HCT116 (cell line): Measurements from ENCODE around the gene COPG2. TPM values are rescaled to one million over a fixed set of nuclear protein-coding genes. Genes with fewer than 3 reads are reported as not detected.

Experiments used
- ATAC-seq: fragments of 200-7000 bp; cut with Tn5 transposase; 2 replicates; pipeline ENCODE4 v1.9.1; 2020; ENCODE audit warnings: mild to moderate bottlenecking, moderate library complexity
- BruUV-seq: library from RNA; stranded (reverse); fragments of 400-500 nt; replicated peaks from 2 replicates; lab custom pipeline; 2021; lab: Mats Ljungman, UMichigan
- CTCF ChIA-PET: fragments of 300-600 bp; sonication (Branson Sonifier 250); formaldehyde crosslinking; loops from one replicate; lab custom pipeline; 2021; ENCODE audit warnings: antibody characterized with exemption; lab: Charles Lee
- POLR2A ChIA-PET: fragments of 300-600, 350-600 bp; sonication (Branson Sonifier 250); formaldehyde crosslinking; loops from one replicate; lab custom pipeline; 2021; ENCODE audit warnings: antibody characterized with exemption; lab: Charles Lee
- RAD21 ChIA-PET, 2 experiments: fragments of 300-600 bp; sonication (Branson Sonifier 250); formaldehyde crosslinking; loops; one replicate each; lab custom pipeline; 2023; ENCODE audit warnings: low total read pairs in 2 of 2; ENCODE audit not compliant: uncharacterized antibody in 2 of 2, unreplicated experiment in 2 of 2, low non-redundant PET in 1 of 2; lab: Charles Lee
- DNase-seq: peaks from one replicate; pipeline ENCODE4 v3.0.0-alpha.2; 2010; ENCODE audit warnings: low read depth, low spot score
- H2AFZ ChIP-seq: fragments of 200-600 bp; shearing (Covaris generic), sonication (generic); 2 replicates; pipeline ENCODE4 v1.6.1; 2017; ENCODE audit warnings: low read depth, mixed run types, mixed read lengths, antibody characterized with exemption, low read length; ENCODE audit not compliant: poor library complexity, severe bottlenecking
- H3K27ac ChIP-seq: 2 replicates; pipeline ENCODE4 v1.5.1; 2012; ENCODE audit warnings: low read depth, low read length
- H3K27me3 ChIP-seq: fragments of 200-600 bp; sonication (generic); 2 replicates; pipeline ENCODE4 v1.6.1; 2016; ENCODE audit warnings: mixed run types, low read length, mixed read lengths; ENCODE audit not compliant: insufficient read depth
- H3K36me3 ChIP-seq, 2 experiments: fragments of 200-500 bp in 1 of 2; fragments of 200-600 bp in 1 of 2; sonication (Bioruptor generic) in 1 of 2; sonication (generic) in 1 of 2; 2 replicates each; pipeline versions ENCODE4 v1.5.1 to v1.6.1; 2014 to 2016; ENCODE audit warnings: low read length in 2 of 2, inconsistent platforms in 1 of 2, mixed read lengths in 1 of 2, mixed run types in 1 of 2; ENCODE audit not compliant: insufficient read depth in 2 of 2, control insufficient read depth in 1 of 2
- H3K4me1 ChIP-seq, 2 experiments: fragments of 200-600 bp in 1 of 2; sonication (generic) in 1 of 2; 2 replicates each; pipeline versions ENCODE4 v1.5.1 to v1.6.1; 2012 to 2017; ENCODE audit warnings: low read length in 2 of 2, inconsistent platforms in 1 of 2, mild to moderate bottlenecking in 1 of 2, mixed read lengths in 1 of 2, mixed run types in 1 of 2, moderate library complexity in 1 of 2; ENCODE audit not compliant: insufficient read depth in 2 of 2, control insufficient read depth in 1 of 2
- H3K4me2 ChIP-seq: fragments of 200-600 bp; sonication (generic); 2 replicates; pipeline ENCODE4 v1.6.1; 2017; ENCODE audit warnings: mixed run types, low read length, mixed read lengths
- H3K4me3 ChIP-seq, 2 experiments: fragments of 200-600 bp in 1 of 2; sonication (generic) in 1 of 2; replicated peaks in 1 of 2; 2 replicates each; pipeline ENCODE4 v1.5.1; 2011 to 2016; ENCODE audit warnings: low read length in 2 of 2, control low read depth in 1 of 2, low read depth in 1 of 2, mild to moderate bottlenecking in 1 of 2, mixed read lengths in 1 of 2, mixed run types in 1 of 2
- H3K79me2 ChIP-seq: fragments of 200-600 bp; sonication (generic); 2 replicates; pipeline ENCODE4 v1.6.1; 2017; ENCODE audit warnings: mild to moderate bottlenecking, mixed run types, low read length, moderate library complexity, mixed read lengths; ENCODE audit not compliant: insufficient read depth
- H3K9ac ChIP-seq: fragments of 200-600 bp; sonication (generic); 2 replicates; pipeline ENCODE4 v1.6.1; 2016; ENCODE audit warnings: low read length, mixed read lengths
- H3K9me2 ChIP-seq: fragments of 200-600 bp; sonication (generic), shearing (Covaris generic); 2 replicates; pipeline ENCODE4 v1.6.1; 2017; ENCODE audit warnings: mixed run types, mild to moderate bottlenecking, moderate library complexity; ENCODE audit not compliant: insufficient read depth
- H3K9me3 ChIP-seq, 2 experiments: fragments of 200-500 bp in 1 of 2; fragments of 200-600 bp in 1 of 2; sonication (Bioruptor generic) in 1 of 2; sonication (generic) in 1 of 2; 2 replicates each; pipeline ENCODE4 v1.6.1; 2014 to 2017; ENCODE audit warnings: low read length in 2 of 2, mixed read lengths in 2 of 2, inconsistent platforms in 1 of 2, low read depth in 1 of 2, mild to moderate bottlenecking in 1 of 2, mixed run types in 1 of 2, moderate library complexity in 1 of 2; ENCODE audit not compliant: control insufficient read depth in 1 of 2, insufficient read depth in 1 of 2
- H4K20me1 ChIP-seq: fragments of 200-600 bp; sonication (generic), shearing (Covaris generic); 2 replicates; pipeline ENCODE4 v1.6.1; 2017; ENCODE audit warnings: mixed run types, mild to moderate bottlenecking, moderate library complexity; ENCODE audit not compliant: insufficient read depth
- CBX3 ChIP-seq: IDR thresholded peaks from 2 replicates; pipeline ENCODE4 v1.6.1; 2012; ENCODE audit warnings: low read depth
- EGR1 ChIP-seq: IDR thresholded peaks from 2 replicates; pipeline ENCODE4 v1.6.1; 2012; ENCODE audit warnings: low read depth
- EZH2 ChIP-seq: fragments of 200-600 bp; sonication (generic); IDR thresholded peaks from 2 replicates; pipeline ENCODE4 v1.6.1; 2017; ENCODE audit warnings: antibody characterized with exemption, mixed run types
- EZH2phosphoT487 ChIP-seq: fragments of 200-600 bp; IDR thresholded peaks from 2 replicates; pipeline ENCODE4 v1.6.1; 2018; ENCODE audit warnings: antibody characterized with exemption, borderline replicate concordance
- FOSL1 ChIP-seq: IDR thresholded peaks from 2 replicates; pipeline ENCODE4 v1.6.1; 2012; ENCODE audit warnings: low read depth
- JUND ChIP-seq: IDR thresholded peaks from 2 replicates; pipeline ENCODE4 v1.6.1; 2012
- POLR2A ChIP-seq: IDR thresholded peaks from 2 replicates; pipeline ENCODE4 v1.7.0; 2011; ENCODE audit warnings: borderline replicate concordance; ENCODE audit not compliant: insufficient read depth, insufficient read length; ENCODE audit errors: extremely low read depth
- POLR2AphosphoS5 ChIP-seq: IDR thresholded peaks from 2 replicates; pipeline ENCODE4 v1.6.1; 2011; ENCODE audit warnings: mild to moderate bottlenecking, low read depth, low read length, moderate library complexity
- RAD21 ChIP-seq: IDR thresholded peaks from 2 replicates; pipeline ENCODE4 v1.6.1; 2012; ENCODE audit warnings: low read depth, mild to moderate bottlenecking
- SP1 ChIP-seq: IDR thresholded peaks from 2 replicates; pipeline ENCODE4 v1.6.1; 2012; ENCODE audit warnings: low read depth
- SRF ChIP-seq: IDR thresholded peaks from 2 replicates; pipeline ENCODE4 v1.6.1; 2012; ENCODE audit warnings: low read depth
- TCF7L2 ChIP-seq: IDR thresholded peaks from 2 replicates; pipeline ENCODE4 v1.7.0; 2011; ENCODE audit warnings: borderline replicate concordance, inconsistent platforms; ENCODE audit not compliant: insufficient read depth, insufficient read length; ENCODE audit errors: extremely low read depth
- YY1 ChIP-seq: IDR thresholded peaks from 2 replicates; pipeline ENCODE4 v1.6.1; 2011; ENCODE audit warnings: low read length, low read depth, moderate library complexity, mild to moderate bottlenecking; ENCODE audit not compliant: insufficient replicate concordance; ENCODE audit errors: extremely low read depth
- ZNF274 ChIP-seq: fragments of 200-500 bp; sonication (Bioruptor generic); IDR thresholded peaks from 2 replicates; pipeline ENCODE4 v1.6.1; 2014; ENCODE audit warnings: mild to moderate bottlenecking, low read depth, low read length, inconsistent platforms
- intact Hi-C: fragments of 100-400 bp; cut with micrococcal nuclease; formaldehyde crosslinking; loops from 2 replicates; pipeline ENCODE4 v1.10.0; 2022
- total RNA-seq: library from RNA; stranded (reverse); gene quantifications from one replicate; pipeline ENCODE4 v1.2.1, GENCODE V29; 2021; ENCODE audit not compliant: unreplicated experiment
- TF ChIP-seq, protein P1 (sequence below): IDR thresholded peaks from 2 replicates; pipeline ENCODE4 v1.6.1; 2012
- TF ChIP-seq, protein P2 (sequence below), 3 experiments: fragments of 200-600 bp in 1 of 3; sonication (generic) in 1 of 3; IDR thresholded peaks in 2 of 3; conservative IDR thresholded peaks in 1 of 3; 2 replicates each; pipeline ENCODE4 v1.5.1; 2012 to 2017; ENCODE audit warnings: low read depth in 2 of 3, low read length in 2 of 3, antibody characterized with exemption in 1 of 3, borderline replicate concordance in 1 of 3, control low read depth in 1 of 3, mild to moderate bottlenecking in 1 of 3, mixed read lengths in 1 of 3, mixed run types in 1 of 3, moderate library complexity in 1 of 3; ENCODE audit not compliant: insufficient read depth in 1 of 3
- TF ChIP-seq, protein P3 (sequence below): IDR thresholded peaks from 2 replicates; pipeline ENCODE4 v1.6.1; 2011; ENCODE audit warnings: mild to moderate bottlenecking, low read length, moderate library complexity; ENCODE audit not compliant: insufficient replicate concordance; ENCODE audit errors: extremely low read depth
- TF ChIP-seq, protein P4 (sequence below): IDR thresholded peaks from 2 replicates; pipeline ENCODE4 v1.6.1; 2012; ENCODE audit warnings: low read depth

The COPG2 gene
- total RNA-seq, 1 experiment from 2014 or later = 31.0 TPM

DNA sequence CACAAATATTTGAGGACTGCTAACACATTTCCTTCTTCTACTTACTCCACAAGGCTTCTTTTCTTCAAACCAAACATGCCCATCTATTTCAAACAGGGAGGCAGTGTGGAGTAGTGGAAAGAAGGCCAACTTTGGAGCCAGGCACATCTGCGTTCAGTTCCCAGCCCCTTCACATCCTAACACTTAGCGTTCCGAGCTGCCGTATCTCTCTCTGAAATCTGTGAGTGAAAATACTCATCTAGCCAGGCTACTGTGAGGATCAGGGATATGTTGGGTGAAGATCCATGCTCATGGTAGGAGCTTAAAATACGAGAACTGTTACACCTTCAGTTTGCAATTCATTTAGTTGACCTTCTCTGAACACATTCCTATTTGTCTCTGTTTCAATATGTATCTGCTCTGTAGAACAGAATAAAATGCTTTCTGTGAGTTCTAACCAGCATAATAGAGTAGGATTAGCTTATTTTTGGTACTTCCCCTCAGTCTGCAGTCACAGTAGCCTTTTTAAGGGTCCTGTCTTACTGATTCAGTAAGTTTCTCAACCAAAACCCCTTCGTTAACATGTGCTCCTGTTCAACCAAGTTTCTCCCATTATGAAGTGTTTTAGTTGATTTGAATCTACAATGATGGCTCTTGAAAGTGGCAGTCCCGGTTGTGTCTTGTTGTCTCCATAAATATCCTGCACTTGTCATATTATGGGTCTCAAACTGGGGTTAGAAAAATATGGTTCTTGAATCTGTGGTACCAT is 180.0 kb downstream of the COPG2 start:
- BruUV-seq = no TSS peak
- intact Hi-C loops = loop anchor here (5.0 to 10.0 kb wide), 2 partner anchors 214 to 416 kb away; partner anchors contain the start of gene KLHDC10
- ChIA-PET CTCF (no interaction called here), POLR2A (no interaction called here), RAD21 (no interaction called here)
- Histone ChIP-seq H2AFZ (no peak overlapping the region), H3K79me2 (peaks cover 39% of the 10 kb centered on the region), H4K20me1 (no peaks in the 10 kb centered on the region), H3K9ac (no peak overlapping the region), H3K9me3 (peaks cover 4 to 7% of the 10 kb centered on the region in 2 experiments; a peak in 2 of 4 replicates), H3K4me2 (no peak overlapping the region), H3K4me1 (peaks cover 0 to 20% of the 10 kb centered on the region in 2 experiments; a peak in 1 of 4 replicates), H3K27me3 (no peaks in the 10 kb centered on the region), H3K27ac (no peak overlapping the region), H3K4me3 (no peak overlapping the region), H3K36me3 (no peaks in the 10 kb centered on the region), H3K9me2 (no peaks in the 10 kb centered on the region)
- DNase-seq (no peak), ATAC-seq (no peak)
- TF ChIP-seq JUND = no peak
- TF ChIP-seq, protein P1, sequence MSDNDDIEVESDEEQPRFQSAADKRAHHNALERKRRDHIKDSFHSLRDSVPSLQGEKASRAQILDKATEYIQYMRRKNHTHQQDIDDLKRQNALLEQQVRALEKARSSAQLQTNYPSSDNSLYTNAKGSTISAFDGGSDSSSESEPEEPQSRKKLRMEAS = no peak
- TF ChIP-seq, protein P2, sequence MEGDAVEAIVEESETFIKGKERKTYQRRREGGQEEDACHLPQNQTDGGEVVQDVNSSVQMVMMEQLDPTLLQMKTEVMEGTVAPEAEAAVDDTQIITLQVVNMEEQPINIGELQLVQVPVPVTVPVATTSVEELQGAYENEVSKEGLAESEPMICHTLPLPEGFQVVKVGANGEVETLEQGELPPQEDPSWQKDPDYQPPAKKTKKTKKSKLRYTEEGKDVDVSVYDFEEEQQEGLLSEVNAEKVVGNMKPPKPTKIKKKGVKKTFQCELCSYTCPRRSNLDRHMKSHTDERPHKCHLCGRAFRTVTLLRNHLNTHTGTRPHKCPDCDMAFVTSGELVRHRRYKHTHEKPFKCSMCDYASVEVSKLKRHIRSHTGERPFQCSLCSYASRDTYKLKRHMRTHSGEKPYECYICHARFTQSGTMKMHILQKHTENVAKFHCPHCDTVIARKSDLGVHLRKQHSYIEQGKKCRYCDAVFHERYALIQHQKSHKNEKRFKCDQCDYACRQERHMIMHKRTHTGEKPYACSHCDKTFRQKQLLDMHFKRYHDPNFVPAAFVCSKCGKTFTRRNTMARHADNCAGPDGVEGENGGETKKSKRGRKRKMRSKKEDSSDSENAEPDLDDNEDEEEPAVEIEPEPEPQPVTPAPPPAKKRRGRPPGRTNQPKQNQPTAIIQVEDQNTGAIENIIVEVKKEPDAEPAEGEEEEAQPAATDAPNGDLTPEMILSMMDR (IDR thresholded peaks at IDR 0.05 in 2 of 3, conservative IDR thresholded peaks at IDR 0.05 in 1 of 3; ENCODE audit: borderline replicate concordance in 1 of 3, insufficient read depth in 1 of 3, low read depth in 2 of 3, low read length in 2 of 3) = no peak
- TF ChIP-seq FOSL1 = no peak
- TF ChIP-seq RAD21 = no peak
- no peak for TF ChIP-seq SP1
- no peak for TF ChIP-seq ZNF274
- TF ChIP-seq TCF7L2 = no peak
- no peak for TF ChIP-seq EZH2phosphoT487
- TF ChIP-seq POLR2A = no peak
- TF ChIP-seq, protein P3, sequence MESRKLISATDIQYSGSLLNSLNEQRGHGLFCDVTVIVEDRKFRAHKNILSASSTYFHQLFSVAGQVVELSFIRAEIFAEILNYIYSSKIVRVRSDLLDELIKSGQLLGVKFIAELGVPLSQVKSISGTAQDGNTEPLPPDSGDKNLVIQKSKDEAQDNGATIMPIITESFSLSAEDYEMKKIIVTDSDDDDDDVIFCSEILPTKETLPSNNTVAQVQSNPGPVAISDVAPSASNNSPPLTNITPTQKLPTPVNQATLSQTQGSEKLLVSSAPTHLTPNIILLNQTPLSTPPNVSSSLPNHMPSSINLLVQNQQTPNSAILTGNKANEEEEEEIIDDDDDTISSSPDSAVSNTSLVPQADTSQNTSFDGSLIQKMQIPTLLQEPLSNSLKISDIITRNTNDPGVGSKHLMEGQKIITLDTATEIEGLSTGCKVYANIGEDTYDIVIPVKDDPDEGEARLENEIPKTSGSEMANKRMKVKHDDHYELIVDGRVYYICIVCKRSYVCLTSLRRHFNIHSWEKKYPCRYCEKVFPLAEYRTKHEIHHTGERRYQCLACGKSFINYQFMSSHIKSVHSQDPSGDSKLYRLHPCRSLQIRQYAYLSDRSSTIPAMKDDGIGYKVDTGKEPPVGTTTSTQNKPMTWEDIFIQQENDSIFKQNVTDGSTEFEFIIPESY = no peak
- TF ChIP-seq EGR1 = no peak
- TF ChIP-seq, protein P4, sequence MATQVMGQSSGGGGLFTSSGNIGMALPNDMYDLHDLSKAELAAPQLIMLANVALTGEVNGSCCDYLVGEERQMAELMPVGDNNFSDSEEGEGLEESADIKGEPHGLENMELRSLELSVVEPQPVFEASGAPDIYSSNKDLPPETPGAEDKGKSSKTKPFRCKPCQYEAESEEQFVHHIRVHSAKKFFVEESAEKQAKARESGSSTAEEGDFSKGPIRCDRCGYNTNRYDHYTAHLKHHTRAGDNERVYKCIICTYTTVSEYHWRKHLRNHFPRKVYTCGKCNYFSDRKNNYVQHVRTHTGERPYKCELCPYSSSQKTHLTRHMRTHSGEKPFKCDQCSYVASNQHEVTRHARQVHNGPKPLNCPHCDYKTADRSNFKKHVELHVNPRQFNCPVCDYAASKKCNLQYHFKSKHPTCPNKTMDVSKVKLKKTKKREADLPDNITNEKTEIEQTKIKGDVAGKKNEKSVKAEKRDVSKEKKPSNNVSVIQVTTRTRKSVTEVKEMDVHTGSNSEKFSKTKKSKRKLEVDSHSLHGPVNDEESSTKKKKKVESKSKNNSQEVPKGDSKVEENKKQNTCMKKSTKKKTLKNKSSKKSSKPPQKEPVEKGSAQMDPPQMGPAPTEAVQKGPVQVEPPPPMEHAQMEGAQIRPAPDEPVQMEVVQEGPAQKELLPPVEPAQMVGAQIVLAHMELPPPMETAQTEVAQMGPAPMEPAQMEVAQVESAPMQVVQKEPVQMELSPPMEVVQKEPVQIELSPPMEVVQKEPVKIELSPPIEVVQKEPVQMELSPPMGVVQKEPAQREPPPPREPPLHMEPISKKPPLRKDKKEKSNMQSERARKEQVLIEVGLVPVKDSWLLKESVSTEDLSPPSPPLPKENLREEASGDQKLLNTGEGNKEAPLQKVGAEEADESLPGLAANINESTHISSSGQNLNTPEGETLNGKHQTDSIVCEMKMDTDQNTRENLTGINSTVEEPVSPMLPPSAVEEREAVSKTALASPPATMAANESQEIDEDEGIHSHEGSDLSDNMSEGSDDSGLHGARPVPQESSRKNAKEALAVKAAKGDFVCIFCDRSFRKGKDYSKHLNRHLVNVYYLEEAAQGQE = no peak
- TF ChIP-seq CBX3 = no peak
- TF ChIP-seq YY1 = no peak
- TF ChIP-seq SRF = no peak
- no peak for TF ChIP-seq POLR2AphosphoS5
- TF ChIP-seq EZH2 = no peak
